H9 (cell line): ENCODE measurements around the gene EVI5L. TPM values are rescaled to one million over a fixed set of nuclear protein-coding genes. Genes with fewer than 3 reads are reported as not detected.

Experiments
- DNase-seq: peaks from one replicate; pipeline ENCODE4 v3.0.0-alpha.2; 2017
- H2AFZ ChIP-seq: one replicate; pipeline ENCODE4 v1.6.1; 2013; ENCODE audit warnings: mild to moderate bottlenecking, low read length, control low read depth, moderate library complexity
- H2AK5ac ChIP-seq: 2 replicates; pipeline ENCODE4 v1.6.1; 2013; ENCODE audit warnings: low read length, control low read depth, mixed read lengths; ENCODE audit not compliant: insufficient read length
- H2BK120ac ChIP-seq: one replicate; pipeline ENCODE4 v1.6.1; 2013; ENCODE audit warnings: low read depth, mild to moderate bottlenecking, low read length, control low read depth, inconsistent platforms; ENCODE audit not compliant: poor library complexity, severe bottlenecking
- H2BK12ac ChIP-seq: 2 replicates; pipeline ENCODE4 v1.6.1; 2013; ENCODE audit warnings: low read length, control low read depth, mixed read lengths, low read depth; ENCODE audit not compliant: insufficient read length
- H2BK15ac ChIP-seq: 2 replicates; pipeline ENCODE4 v1.6.1; 2013; ENCODE audit warnings: low read depth, low read length, control low read depth
- H2BK20ac ChIP-seq: one replicate; pipeline ENCODE4 v1.6.1; 2013; ENCODE audit warnings: low read depth, mild to moderate bottlenecking, low read length, control low read depth, inconsistent platforms; ENCODE audit not compliant: poor library complexity, severe bottlenecking
- H2BK5ac ChIP-seq: 2 replicates; pipeline ENCODE4 v1.6.1; 2013; ENCODE audit warnings: low read length, control low read depth, mixed read lengths; ENCODE audit not compliant: insufficient read length
- H3K14ac ChIP-seq: 2 replicates; pipeline ENCODE4 v1.6.1; 2013; ENCODE audit warnings: low read length, control low read depth; ENCODE audit not compliant: insufficient read depth
- H3K18ac ChIP-seq: 2 replicates; pipeline ENCODE4 v1.6.1; 2013; ENCODE audit warnings: low read depth, mild to moderate bottlenecking, mixed read lengths, low read length, control low read depth; ENCODE audit not compliant: insufficient read length
- H3K23ac ChIP-seq: 2 replicates; pipeline ENCODE4 v1.6.1; 2013; ENCODE audit warnings: low read length, control low read depth, mixed read lengths, low read depth; ENCODE audit not compliant: insufficient read length
- H3K23me2 ChIP-seq: 2 replicates; pipeline ENCODE4 v1.6.1; 2013; ENCODE audit warnings: low read depth, mild to moderate bottlenecking, mixed read lengths, low read length, control low read depth; ENCODE audit not compliant: insufficient read length, poor library complexity, severe bottlenecking
- H3K27ac ChIP-seq: 2 replicates; pipeline ENCODE4 v1.5.1; 2013; ENCODE audit warnings: low read length, control low read depth, mixed read lengths, low read depth; ENCODE audit not compliant: insufficient read length
- H3K27me3 ChIP-seq: 2 replicates; pipeline ENCODE4 v1.6.1; 2013; ENCODE audit warnings: low read length, control low read depth, inconsistent platforms; ENCODE audit not compliant: insufficient read depth
- H3K4ac ChIP-seq: 2 replicates; pipeline ENCODE4 v1.6.1; 2013; ENCODE audit warnings: low read depth, mild to moderate bottlenecking, control low read depth, inconsistent platforms, low read length, moderate library complexity
- H3K4me1 ChIP-seq: 2 replicates; pipeline ENCODE4 v1.6.1; 2013; ENCODE audit warnings: low read length, control low read depth, inconsistent platforms; ENCODE audit not compliant: insufficient read depth
- H3K4me2 ChIP-seq: 2 replicates; pipeline ENCODE4 v1.6.1; 2013; ENCODE audit warnings: low read length, control low read depth, mixed read lengths; ENCODE audit not compliant: insufficient read length, insufficient read depth
- H3K56ac ChIP-seq: 2 replicates; pipeline ENCODE4 v1.6.1; 2013; ENCODE audit warnings: low read depth, mild to moderate bottlenecking, mixed read lengths, low read length, control low read depth; ENCODE audit not compliant: insufficient read length
- H3K79me1 ChIP-seq: 2 replicates; pipeline ENCODE4 v1.6.1; 2013; ENCODE audit warnings: low read depth, mild to moderate bottlenecking, moderate library complexity, low read length, control low read depth, inconsistent platforms; ENCODE audit not compliant: insufficient read depth, poor library complexity, severe bottlenecking
- H3K79me2 ChIP-seq: 2 replicates; pipeline ENCODE4 v1.6.1; 2013; ENCODE audit warnings: low read length, control low read depth, inconsistent platforms; ENCODE audit not compliant: insufficient read depth
- H3K9ac ChIP-seq: 2 replicates; pipeline ENCODE4 v1.6.1; 2013; ENCODE audit warnings: low read length, control low read depth, mixed read lengths; ENCODE audit not compliant: insufficient read length; ENCODE audit errors: extremely low read depth
- H3K9me3 ChIP-seq: one replicate; pipeline ENCODE4 v1.6.1; 2013; ENCODE audit warnings: low read depth, low read length, inconsistent platforms; ENCODE audit not compliant: control insufficient read depth
- H3T11ph ChIP-seq: one replicate; pipeline ENCODE4 v1.6.1; 2013; ENCODE audit warnings: mild to moderate bottlenecking, low read length, control low read depth, inconsistent platforms
- H4K20me1 ChIP-seq: one replicate; pipeline ENCODE4 v1.6.1; 2013; ENCODE audit not compliant: control insufficient read depth, insufficient read length, insufficient read depth
- H4K5ac ChIP-seq: 2 replicates; pipeline ENCODE4 v1.6.1; 2013; ENCODE audit warnings: low read depth, mild to moderate bottlenecking, mixed read lengths, low read length, control low read depth; ENCODE audit not compliant: insufficient read length
- H4K8ac ChIP-seq: replicated peaks from 2 replicates; pipeline ENCODE4 v1.6.1; 2013; ENCODE audit warnings: low read length, control low read depth, mixed read lengths, low read depth; ENCODE audit not compliant: insufficient read length
- H4K91ac ChIP-seq: 2 replicates; pipeline ENCODE4 v1.6.1; 2013; ENCODE audit warnings: low read depth, mild to moderate bottlenecking, moderate library complexity, mixed read lengths, low read length, control low read depth; ENCODE audit not compliant: insufficient read length
- H3K27ac Mint-ChIP-seq, 3 experiments: 2 replicates in 2 of 3; 3 replicates in 1 of 3; pipeline ENCODE4 v1.8.0; 2020 to 2021; ENCODE audit warnings: mixed read lengths in 3 of 3, mild to moderate bottlenecking in 1 of 3, moderate library complexity in 1 of 3
- H3K27me3 Mint-ChIP-seq: 2 replicates; pipeline ENCODE4 v1.8.0; 2021; ENCODE audit warnings: low read depth, mild to moderate bottlenecking, moderate library complexity, mixed read lengths
- H3K36me3 Mint-ChIP-seq, 3 experiments: 2 replicates in 2 of 3; 3 replicates in 1 of 3; pipeline ENCODE4 v1.8.0; 2020 to 2021; ENCODE audit warnings: low read depth in 3 of 3, mixed read lengths in 3 of 3; ENCODE audit not compliant: insufficient read depth in 1 of 3
- H3K4me1 Mint-ChIP-seq, 2 experiments: 2 replicates each; pipeline ENCODE4 v1.8.0; 2020; ENCODE audit warnings: mixed read lengths in 2 of 2
- H3K4me3 Mint-ChIP-seq, 2 experiments: 2 replicates in 1 of 2; 3 replicates in 1 of 2; pipeline ENCODE4 v1.8.0; 2020 to 2021; ENCODE audit warnings: mild to moderate bottlenecking in 2 of 2, mixed read lengths in 2 of 2, moderate library complexity in 1 of 2
- H3K9me3 Mint-ChIP-seq, 2 experiments: 2 replicates in 1 of 2; 3 replicates in 1 of 2; pipeline ENCODE4 v1.8.0; 2020; ENCODE audit warnings: mild to moderate bottlenecking in 2 of 2, mixed read lengths in 2 of 2, moderate library complexity in 1 of 2
- CTCF ChIP-seq: fragments of 200-600 bp; sonication (generic); conservative IDR thresholded peaks from 3 replicates; pipeline ENCODE4 v1.8.0; 2021; ENCODE audit warnings: antibody characterized with exemption, mild to moderate bottlenecking
- WGBS: extraction: QIAGEN DNeasy Blood & Tissue Kit; methylation state at CpG from one replicate; pipeline ENCODE4 v1.1.7; 2013; ENCODE audit warnings: missing lambda C conversion rate, low lambda C conversion rate, mixed read lengths; ENCODE audit not compliant: insufficient read length; ENCODE audit errors: extremely low coverage; 5-methylcytosine and 5-hydroxymethylcytosine counted together
- total RNA-seq: library from RNA; stranded (reverse); gene quantifications from 2 replicates; pipeline ENCODE4 v1.2.1, GENCODE V29; 2021

The EVI5L gene
- total RNA-seq, 1 experiment from 2014 or later = 7.1 TPM

- Histone ChIP-seq H3K27me3 (no peaks in the 10 kb centered on the region), H4K91ac (no peak overlapping the region), H2BK15ac (no peak overlapping the region), H3K18ac (no peak overlapping the region), H3K4ac (no peak overlapping the region), H3K9ac (no peak overlapping the region), H3K4me2 (no peak overlapping the region), H3K23me2 (no peaks in the 10 kb centered on the region), H3K79me2 (no peaks in the 10 kb centered on the region), H3K14ac (no peak overlapping the region), H3K9me3 (no peaks in the 10 kb centered on the region), H2AFZ (no peak overlapping the region), H3T11ph (no peak overlapping the region), H3K27ac (no peak overlapping the region), H2BK5ac (no peak overlapping the region), H2BK20ac (no peak overlapping the region), H2BK12ac (no peak overlapping the region), H3K4me1 (no peaks in the 10 kb centered on the region), H2BK120ac (no peak overlapping the region), H4K8ac (no peak overlapping the region), H2AK5ac (no peak overlapping the region), H4K5ac (no peak overlapping the region), H3K56ac (no peak overlapping the region), H3K79me1 (no peaks in the 10 kb centered on the region), H4K20me1 (peaks cover 5% of the 10 kb centered on the region), H3K23ac (no peak overlapping the region)
- WGBS = no CpG with 5 or more reads among the region's 5 CpGs
- no peak for DNase-seq
- no peak overlapping the region for H3K27ac Mint-ChIP-seq
- H3K36me3 Mint-ChIP-seq = no peaks in the 10 kb centered on the region
- no peak for TF ChIP-seq CTCF
- H3K4me3 Mint-ChIP-seq = no peak overlapping the region
- peaks cover 0 to 3% of the 10 kb centered on the region in 2 experiments; a peak in 1 of 5 replicates for H3K9me3 Mint-ChIP-seq
- no peaks in the 10 kb centered on the region for H3K4me1 Mint-ChIP-seq
- peaks cover 20% of the 10 kb centered on the region for H3K27me3 Mint-ChIP-seq
Observed at GRCh38 chr19:7844405-7844804, 14.4 kb downstream of the EVI5L start.
